NCI-H748 (cell line): ENCODE measurements around the gene GRIP1.

Source experiments
- DNase-seq: peaks from one replicate; lab custom pipeline; 2025; ENCODE audit not compliant: unreplicated experiment; lab: John Stamatoyannopoulos, UW

The GRIP1 gene

DNA sequence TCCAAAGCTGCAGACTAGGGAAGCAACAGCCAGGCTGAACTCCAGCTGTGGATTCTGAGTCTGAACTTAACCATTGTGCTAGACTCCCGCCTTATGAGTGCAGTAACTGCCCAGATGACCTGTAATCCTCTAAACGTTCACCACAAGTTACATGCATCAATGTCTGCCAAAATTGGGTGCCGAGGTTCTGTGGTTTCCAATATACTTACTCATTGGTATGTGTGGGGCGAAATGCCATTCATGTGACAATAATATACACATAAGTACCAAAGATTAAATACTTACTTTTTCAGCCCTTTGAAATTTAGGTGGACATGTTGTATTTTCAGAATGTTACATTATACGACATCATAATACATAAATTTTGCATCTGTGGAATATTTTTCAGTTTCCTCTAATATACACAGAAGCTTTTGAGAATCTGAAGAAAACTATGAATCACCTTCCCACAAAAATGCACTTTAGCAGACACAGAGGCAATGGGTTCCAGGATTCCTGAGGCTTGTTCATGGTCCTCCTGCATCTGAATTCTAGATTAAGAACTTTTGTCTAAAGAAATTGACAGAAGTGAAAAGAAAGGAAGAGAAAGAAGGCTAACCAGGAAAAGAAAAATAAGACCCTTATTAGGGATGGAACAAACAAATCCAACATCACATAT, 31.7 kb downstream of the GRIP1 start:
- no peak for DNase-seq

DNA sequence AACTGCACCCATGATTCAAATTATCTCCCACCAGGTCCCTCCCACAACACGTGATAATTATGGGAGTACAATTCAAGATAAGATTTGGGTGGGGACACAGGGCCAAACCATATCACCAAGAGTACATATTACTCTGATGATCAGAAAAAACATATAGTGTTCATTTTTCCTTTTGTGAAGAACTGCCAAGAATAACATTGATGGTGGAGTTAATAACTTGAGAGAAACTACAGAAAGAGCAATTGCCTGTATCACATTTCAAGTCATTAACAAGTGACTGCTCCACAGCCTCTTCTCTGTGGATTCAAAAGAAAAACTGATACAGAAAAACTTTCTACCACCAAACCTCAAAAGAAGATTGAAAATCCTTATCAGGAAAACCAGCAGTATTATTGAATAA, 34.7 kb downstream of the GRIP1 start:
- DNase-seq = no peak

DNA sequence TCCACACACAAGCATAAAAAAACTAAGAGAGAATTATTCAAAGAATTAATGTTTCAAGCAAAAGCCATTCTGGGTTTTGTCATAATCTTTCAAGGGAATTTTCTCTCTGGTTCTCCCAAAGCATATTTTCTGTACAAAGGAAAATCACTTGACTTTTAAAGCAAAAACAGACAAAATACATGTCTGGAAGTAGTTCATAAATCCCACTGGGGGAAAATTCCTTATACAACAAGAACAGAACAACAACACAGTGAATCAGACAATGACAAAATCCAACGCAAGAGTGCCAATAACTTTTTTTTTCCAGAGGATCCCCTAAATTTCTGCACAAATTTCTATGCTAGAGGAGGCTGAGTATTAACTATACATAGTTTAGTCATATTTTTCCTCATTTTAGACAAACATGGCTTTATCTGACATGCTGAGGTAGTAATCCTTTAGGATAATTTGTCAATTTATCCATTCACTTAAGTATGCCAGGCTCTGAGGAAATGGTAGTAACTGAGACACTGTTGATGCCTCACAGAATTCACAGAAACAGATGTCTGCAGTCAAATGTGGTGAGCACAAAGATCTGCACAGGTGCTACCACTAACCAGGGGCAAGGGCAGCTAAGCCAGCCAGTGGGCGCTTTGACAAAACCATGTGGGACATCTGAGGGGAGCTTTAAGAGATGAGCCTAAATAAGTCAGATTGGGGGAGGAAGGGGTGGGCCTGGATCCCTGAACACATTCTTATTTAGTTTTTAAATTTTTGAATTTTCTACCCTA, 38.0 kb downstream of the GRIP1 start:
- DNase-seq = no peak

GRCh38 chr12:66638666-66639065, 40.2 kb downstream of the GRIP1 start:
- DNase-seq = no peak

GRCh38 chr12:66637699-66638301, 41.1 kb downstream of the GRIP1 start:
- no peak for DNase-seq

DNA sequence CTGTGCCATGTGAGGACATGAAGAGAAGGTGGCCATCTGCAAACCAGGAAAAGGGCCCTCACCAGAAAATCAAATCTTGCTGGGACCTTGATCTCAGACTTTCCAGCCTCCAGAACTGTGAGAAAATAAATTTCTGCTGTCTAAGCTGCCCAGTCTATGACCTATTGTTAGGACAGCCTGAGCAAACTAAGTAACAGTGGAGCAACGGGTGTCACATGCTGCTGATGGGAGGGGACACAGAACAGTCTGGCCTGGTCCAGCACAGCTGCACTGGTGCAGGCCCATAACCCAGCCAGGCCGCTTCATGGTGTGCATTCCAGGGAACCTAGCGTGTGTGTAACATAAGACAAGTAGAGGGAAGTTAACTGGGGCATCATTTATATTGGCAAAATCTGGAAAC, 42.1 kb downstream of the GRIP1 start:
- DNase-seq = no peak

GRCh38 chr12:66633676-66634075, 45.2 kb downstream of the GRIP1 start:
- no peak for DNase-seq

GRCh38 chr12:66629138-66629870, 49.6 kb downstream of the GRIP1 start:
- no peak for DNase-seq

GRCh38 chr12:66627988-66628317, 50.9 kb downstream of the GRIP1 start:
- DNase-seq = no peak

DNA sequence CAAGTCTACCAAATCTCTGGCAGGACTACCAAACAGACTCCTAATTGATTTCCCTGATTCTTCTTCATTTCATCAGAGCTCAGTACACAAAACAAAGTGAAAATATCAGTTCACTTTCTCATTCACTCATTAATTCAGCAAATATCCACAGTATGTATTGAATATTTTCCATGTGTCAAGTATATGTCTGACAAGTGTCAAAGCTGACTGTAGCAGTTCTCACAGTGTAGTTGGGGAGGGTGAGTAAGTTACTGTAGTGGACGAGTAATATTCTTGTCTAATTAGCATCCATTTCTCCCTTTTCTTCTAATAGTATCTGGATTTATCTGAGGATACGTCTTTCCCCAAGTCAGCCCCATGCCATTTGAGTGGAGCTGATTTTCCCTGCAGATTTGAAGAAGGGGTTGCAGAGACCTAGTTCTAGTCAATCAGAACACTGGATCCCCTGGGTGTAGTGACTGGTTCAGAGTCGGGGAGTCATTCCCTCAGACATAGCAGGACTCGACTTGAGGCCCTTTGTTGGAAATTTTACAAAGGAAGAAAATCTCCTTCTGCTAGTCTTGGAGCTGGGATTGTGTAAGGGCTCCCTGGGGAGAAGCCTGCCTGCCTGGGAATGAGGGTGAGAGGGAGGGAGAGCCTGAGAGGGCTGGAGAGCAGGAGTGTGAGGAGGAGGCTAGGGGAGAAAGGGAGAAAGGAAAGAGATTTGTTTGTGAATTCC, 51.4 kb downstream of the GRIP1 start:
- DNase-seq = no peak

DNA sequence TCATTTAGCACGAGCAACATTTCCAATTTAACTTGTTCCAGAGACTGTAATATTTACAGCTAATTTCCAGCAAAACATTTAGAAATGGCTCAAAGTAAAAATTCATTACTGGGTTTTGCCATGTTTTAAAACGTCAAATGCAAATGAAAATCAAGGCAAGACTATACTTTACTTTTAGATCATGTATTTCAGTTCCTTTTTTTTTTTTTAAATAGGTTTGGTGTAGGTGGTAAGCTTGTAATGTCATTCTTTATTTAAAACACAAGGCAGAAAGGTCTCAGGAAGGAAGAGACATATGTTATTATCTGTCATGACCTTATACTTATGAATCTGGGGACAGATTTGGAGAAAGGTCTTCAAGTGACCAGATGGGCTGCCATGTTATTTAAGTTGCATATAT, 54.1 kb downstream of the GRIP1 start:
- DNase-seq = no peak

DNA sequence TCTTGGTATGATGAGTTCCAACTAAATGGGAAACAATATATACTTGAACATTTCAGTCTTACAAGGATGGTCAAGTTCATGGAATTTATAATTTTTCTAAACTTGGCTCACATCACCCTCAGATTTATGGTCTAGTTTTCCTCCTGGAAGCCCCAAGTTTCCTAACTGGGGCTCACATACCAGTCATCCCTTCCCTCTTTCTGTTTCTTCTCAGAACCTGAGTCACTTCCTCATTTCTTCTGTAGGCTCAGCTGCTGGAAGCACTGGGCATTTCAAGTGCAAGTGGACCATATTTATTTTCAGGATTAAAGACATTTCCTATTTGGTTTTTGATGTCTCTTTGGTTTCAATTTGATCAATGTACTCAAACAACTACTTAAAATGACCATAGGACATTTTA, 55.4 kb downstream of the GRIP1 start:
- DNase-seq = no peak

GRCh38 chr12:66620688-66621087, 58.2 kb downstream of the GRIP1 start:
- DNase-seq = no peak

GRCh38 chr12:66620026-66620425, 58.9 kb downstream of the GRIP1 start:
- no peak for DNase-seq

- no peak for DNase-seq
These were observed 60.9 kb downstream of the GRIP1 start for GRCh38 chr12:66617991-66618390.

- peak; percentile 34 for DNase-seq
These were observed 66.6 kb downstream of the GRIP1 start for GRCh38 chr12:66612090-66612775.

DNA sequence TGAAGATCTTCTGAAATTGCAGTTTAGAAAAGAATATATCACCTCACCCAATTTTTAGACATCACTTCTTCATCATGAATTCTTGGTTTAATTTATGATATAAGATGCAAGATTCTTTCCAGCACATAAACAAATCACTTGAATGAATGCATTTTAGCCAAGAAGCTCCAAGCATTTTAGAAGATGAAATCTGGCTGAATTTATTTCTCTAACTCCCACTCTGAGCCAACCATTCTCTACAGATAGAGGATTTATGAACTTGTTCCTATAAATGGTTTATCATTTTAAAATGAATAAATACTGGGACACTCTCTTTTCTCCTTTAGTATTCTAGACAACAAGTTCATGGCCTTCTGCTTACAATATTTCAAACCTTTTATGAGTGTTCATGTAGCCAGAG, 71.7 kb downstream of the GRIP1 start:
- no peak for DNase-seq

- no peak for DNase-seq
These were observed 73.6 kb downstream of the GRIP1 start for GRCh38 chr12:66605293-66605692.

DNA sequence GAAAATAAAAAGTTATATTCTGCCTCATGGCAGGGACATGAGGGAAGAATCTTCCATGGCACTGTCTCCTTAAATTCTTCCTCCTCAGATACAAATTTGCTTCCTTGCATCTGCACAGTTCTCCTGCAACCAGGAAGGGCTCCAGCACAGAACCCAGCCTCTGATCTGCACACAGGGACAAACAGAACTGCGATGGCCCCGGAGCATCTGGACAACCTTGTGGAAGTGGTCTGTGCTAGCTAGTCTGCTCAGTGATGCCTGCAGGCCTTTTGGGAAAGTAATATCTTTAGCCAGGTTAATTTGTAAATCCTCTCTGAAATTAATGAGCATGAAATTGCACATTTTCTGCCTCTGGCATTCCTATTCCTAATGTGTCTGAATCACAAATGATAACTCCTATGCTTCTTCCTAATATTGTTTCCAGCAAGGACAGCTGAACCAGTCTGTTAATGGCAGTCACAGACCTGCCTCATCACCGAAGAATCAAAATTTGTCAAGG, 74.8 kb downstream of the GRIP1 start:
- no peak for DNase-seq

DNA sequence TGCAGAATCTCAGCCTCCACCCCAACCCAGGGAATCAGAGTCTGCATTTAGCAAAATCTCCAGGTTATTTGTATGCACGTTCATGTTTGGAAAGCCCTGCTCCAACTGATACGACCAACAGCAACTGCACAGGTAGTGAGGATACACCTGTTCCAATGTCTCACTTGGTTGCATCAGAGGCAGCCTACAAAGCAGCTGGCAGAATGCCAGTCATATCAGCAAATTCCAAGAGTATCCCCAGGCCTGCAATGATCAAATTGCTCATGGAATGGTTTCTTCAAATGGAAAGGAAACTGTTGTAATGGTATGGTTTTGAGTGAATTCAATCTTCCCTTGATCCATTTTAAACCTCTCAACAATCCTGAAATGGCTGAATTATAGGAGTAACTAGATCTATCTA, 75.4 kb downstream of the GRIP1 start:
- peak; percentile 81 for DNase-seq
